Measurements from ENCODE around the gene ELF1.
"Not testable (repeated sequence)": the region's sequence is repeated elsewhere in the genome, so short reads cannot be mapped to it uniquely, and the experiment has no call there.

Gene ELF1

DNA sequence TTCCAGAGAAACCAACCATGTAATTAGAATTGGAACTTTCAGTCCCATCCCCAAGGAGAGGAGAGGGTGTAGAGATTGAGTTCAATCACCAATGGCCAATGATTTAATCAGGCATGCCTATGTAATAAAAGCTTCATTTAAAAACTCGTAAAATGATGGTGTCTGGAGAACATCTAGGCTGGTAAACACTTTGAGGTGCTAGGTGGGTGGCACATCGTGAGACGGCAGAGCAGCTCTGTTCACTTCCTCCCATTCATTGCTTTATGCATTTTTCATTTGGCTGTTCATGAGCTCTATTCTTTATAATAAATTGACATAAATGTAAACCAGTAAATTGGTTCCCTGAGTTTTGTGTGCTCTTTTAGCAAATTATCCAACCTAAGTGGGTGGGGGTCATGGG is 90.1 kb downstream of the ELF1 start:
- no peak for DNase-seq (ENCODE audit: extremely low read depth, low read depth)
- no peak overlapping the region for H3K4me3 ChIP-seq (replicated peaks; ENCODE audit: low read depth, low read length)
- TF ChIP-seq, protein P1, sequence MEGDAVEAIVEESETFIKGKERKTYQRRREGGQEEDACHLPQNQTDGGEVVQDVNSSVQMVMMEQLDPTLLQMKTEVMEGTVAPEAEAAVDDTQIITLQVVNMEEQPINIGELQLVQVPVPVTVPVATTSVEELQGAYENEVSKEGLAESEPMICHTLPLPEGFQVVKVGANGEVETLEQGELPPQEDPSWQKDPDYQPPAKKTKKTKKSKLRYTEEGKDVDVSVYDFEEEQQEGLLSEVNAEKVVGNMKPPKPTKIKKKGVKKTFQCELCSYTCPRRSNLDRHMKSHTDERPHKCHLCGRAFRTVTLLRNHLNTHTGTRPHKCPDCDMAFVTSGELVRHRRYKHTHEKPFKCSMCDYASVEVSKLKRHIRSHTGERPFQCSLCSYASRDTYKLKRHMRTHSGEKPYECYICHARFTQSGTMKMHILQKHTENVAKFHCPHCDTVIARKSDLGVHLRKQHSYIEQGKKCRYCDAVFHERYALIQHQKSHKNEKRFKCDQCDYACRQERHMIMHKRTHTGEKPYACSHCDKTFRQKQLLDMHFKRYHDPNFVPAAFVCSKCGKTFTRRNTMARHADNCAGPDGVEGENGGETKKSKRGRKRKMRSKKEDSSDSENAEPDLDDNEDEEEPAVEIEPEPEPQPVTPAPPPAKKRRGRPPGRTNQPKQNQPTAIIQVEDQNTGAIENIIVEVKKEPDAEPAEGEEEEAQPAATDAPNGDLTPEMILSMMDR (IDR thresholded peaks at IDR 0.05; ENCODE audit: low read depth, low read length, missing control alignments) = no peak

DNA sequence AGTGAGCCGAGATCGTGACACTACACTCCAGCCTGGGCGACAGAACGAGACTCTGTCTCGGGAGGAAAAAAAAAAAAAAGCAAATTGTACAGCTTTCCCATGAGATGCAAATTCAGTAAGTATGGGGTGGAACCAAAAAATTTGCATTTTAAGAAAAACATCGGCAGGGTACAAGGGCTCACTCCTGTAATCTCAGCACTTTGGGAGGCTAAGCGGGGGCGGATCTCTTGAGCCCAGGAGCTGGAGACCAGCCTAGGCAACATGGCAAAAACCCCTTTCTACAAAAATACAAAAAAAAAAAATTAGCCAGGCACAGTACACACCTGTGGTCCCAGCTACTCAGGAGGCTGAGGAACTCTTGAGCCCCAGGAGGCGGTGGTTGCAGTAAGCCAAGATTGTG is 91.2 kb downstream of the ELF1 start:
- DNase-seq (ENCODE audit: extremely low read depth, low read depth) = no peak
- H3K4me3 ChIP-seq (replicated peaks; ENCODE audit: low read depth, low read length) = no peak overlapping the region
- TF ChIP-seq, protein P1 (IDR thresholded peaks at IDR 0.05; ENCODE audit: low read depth, low read length, missing control alignments) = no peak

DNA sequence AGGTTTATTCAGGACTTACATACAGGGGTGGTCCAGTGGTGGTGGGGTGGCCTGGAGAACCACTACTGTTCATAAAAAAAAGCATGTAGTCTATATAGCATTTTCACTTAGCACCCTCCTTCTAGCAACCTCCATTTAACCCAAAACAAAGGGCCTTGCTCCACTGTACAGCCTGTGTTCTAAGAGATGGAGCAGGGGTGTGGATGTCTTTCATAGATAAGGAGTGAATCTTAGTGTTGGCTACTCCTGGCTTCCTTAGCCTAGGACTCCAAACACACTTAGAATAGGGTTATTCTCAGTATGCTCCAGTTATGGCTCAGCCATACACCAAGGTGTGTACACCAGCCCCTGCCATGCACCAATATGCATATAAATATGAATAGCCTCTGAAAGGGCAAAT is 95.2 kb downstream of the ELF1 start:
- DNase-seq (ENCODE audit: extremely low read depth, low read depth) = no peak
- TF ChIP-seq, protein P1 (IDR thresholded peaks at IDR 0.05; ENCODE audit: low read depth, low read length, missing control alignments) = no peak
- H3K4me3 ChIP-seq (replicated peaks; ENCODE audit: low read depth, low read length) = no peak overlapping the region

DNA sequence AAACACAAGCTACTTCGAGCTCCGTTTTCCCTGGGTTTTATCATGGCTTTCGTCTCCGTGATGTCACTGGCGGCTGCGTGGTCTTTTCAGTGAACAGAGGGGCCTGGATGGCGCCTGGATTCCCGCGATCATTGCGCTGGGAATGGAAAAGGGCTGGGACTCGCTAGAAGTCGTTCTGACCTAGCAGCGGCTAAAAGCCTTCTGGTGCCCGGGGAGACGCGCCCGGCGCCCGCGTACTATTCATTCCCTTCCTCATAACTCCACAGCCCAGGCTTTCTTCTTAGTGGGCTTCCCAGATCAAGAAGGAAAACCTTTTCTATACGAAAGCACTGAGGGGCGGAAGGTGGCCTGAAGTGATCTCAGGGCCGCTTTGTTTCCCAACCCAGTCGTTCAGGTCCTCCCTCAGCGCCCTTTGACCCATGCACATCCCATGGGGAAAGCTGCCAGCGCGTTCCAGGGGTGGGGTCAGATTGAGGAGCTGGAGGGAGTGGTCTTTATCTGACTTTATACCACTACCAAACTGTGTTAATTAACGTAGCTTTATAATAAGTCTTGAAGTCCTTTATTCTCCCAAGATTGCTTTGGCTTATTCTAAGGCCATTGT is 96.6 kb downstream of the ELF1 start:
- TF ChIP-seq, protein P1 (IDR thresholded peaks at IDR 0.05; ENCODE audit: low read depth, low read length, missing control alignments) = no peak
- DNase-seq (ENCODE audit: extremely low read depth, low read depth) = no peak
- no peak overlapping the region for H3K4me3 ChIP-seq (replicated peaks; ENCODE audit: low read depth, low read length)

DNA sequence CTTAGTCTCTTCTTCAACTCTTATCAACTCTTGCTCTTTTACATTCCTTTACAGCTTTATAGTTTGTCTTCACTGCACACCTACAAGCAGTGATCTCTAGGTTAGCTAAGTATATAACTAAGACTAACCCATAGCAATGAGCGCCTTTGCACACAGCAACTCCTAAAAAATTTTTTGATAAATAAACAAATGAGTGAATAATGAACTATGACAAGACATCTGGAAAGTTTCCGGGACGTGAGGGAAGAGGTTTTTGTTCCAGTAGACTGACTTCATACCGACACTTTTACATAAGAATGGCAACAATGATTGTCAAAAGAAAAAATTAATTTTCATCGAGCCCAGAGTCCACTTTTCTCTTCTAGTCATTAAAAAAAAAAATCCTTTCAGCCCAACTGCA is 98.3 kb downstream of the ELF1 start:
- DNase-seq (ENCODE audit: extremely low read depth, low read depth) = no peak

DNA sequence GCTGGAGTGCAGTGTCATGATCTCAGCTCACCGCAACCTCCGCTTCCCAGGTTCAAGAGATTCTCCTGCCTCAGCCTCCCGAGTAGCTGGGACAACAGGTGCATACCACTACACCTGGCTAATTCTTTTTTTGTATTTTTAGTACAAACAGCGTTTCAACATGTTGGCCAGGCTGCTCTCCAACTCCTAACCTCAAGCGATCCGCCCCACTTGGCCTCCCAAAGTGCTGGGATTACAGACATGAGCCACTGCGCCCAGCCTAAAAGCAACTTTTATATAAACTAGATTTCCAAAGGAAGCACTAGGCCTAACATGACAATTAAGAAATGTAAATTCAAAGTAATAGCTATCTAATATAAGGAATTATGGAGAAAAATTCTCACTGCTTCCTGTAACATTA is 99.2 kb downstream of the ELF1 start:
- H3K4me3 ChIP-seq (replicated peaks; ENCODE audit: low read depth, low read length); DNase-seq (ENCODE audit: extremely low read depth, low read depth): not testable (repeated sequence)

More for the DNA sequence above, 98.3 kb downstream of the ELF1 start:
- TF ChIP-seq, protein P1 (IDR thresholded peaks at IDR 0.05; ENCODE audit: low read depth, low read length, missing control alignments) = no peak
- peak overlapping the region; percentile 61 for H3K4me3 ChIP-seq (replicated peaks; ENCODE audit: low read depth, low read length)

DNA sequence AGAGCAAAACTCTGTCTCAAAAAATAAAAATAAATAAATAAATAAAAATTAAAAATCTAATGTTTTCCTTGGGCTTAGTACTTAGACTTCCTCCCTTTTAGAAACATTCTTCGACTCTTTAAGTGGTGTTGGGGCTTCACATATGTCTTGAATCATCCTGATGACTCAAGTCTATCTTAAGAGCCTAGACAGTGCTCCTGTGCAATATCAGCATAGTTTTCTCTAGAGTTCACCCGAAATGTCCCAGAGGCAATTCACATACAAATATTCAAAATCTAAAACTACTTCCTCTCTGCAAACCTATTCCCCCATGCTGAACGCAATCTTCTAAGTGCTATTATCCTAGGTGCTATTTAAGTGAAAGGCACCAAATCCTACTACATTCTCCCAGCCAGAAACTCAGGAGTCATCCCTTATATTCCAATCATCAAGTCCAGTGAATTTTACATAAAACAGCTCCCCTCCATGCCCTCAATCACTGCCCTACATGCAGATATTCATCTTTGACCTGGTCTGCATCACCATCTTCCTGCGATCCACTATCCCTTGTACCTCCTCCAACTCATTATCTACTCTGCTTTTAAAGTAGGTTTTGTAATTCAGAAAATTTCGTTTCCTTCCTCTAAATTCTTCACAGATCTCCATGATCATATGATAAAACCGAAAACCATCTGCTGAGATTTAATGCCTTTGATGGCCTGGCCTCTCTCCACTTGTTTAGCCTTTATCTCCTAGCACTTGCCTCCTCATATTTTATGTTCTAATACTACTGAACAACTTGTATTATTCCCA is 102.7 kb downstream of the ELF1 start:
- TF ChIP-seq, protein P1 (IDR thresholded peaks at IDR 0.05; ENCODE audit: low read depth, low read length, missing control alignments) = no peak
- no peak overlapping the region for H3K4me3 ChIP-seq (replicated peaks; ENCODE audit: low read depth, low read length)
- peak; percentile 20 for DNase-seq (ENCODE audit: extremely low read depth, low read depth)

DNA sequence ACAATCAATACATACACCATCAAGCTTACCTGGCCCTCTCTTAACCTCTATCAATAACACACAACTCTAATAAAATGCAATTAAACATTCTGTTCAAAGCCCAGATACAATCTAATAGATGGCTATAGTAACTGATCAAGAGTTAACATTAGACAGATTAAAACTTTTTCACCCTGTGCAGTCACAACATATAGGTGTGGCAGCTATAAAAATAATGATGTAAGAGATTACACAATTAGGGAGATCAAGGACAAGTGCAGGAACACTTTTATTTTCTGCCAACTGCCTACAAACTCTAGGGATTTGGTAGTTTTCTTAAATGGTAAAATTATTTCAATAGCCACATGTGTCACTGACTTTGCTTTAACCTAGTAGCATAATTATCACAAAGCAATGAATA is 104.3 kb downstream of the ELF1 start:
- not testable (repeated sequence) for DNase-seq (ENCODE audit: extremely low read depth, low read depth)

More for the DNA sequence above, 104.3 kb downstream of the ELF1 start:
- not testable (repeated sequence) for H3K4me3 ChIP-seq (replicated peaks; ENCODE audit: low read depth, low read length)
